Measurements from ENCODE around the gene MPND.

Gene MPND

DNA sequence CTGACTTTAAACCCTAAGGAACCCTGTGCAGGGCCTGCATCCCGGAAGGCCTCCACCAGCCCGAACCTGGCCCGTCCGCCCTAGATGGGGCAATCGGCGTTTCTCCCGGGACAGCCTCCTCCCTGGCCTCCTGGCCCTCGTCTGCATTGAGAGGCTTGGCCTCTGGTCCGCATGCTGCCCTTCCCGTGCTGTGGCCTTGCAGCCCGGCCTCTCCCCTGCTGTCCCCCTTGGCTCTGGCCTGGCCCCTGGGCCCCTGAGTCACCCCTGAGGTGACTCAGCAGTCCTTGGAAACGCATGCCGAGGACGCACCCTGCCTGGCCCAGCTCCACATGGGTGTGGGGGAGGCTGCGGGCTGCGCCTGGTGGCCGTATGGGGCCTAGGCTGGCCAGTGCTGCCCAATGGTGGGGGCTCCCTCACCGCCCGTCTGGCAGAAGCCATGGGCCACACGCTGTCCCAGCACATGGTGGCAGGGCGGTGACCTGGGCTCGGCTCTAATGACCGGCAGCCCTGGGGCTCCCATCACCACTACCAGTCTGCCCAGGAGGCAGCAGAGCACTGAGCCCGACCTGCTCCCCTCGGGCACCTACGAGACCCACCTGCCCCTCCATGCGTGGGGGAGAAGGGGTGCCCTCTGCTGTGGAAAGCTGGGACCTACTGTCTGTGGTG is 31.3 kb downstream of the MPND start:
- H3K27ac ChIP-seq (ENCODE audit: extremely low read depth, low read depth, low read length) = no peak overlapping the region
- H3K4me3 ChIP-seq (ENCODE audit: low read depth, low read length) = no peak overlapping the region
- CTCF ChIA-PET = interaction anchor here (0.5 to 5.5 kb wide), 12 partner anchors 8 to 107 kb away, joined by 3 to 40 read pairs (median 5); partner anchors contain the start of genes CHAF1A and SH3GL1
- H3K9me3 ChIP-seq (ENCODE audit: control insufficient read depth, insufficient read depth, low read depth, low read length) = no peaks in the 10 kb centered on the region
- peaks cover 0 to 3% of the 10 kb centered on the region in 2 experiments; a peak in 1 of 3 replicates for H3K36me3 ChIP-seq (ENCODE audit: control insufficient read depth in 2 of 2, insufficient read depth in 1 of 2, low read length in 2 of 2)
- TF ChIP-seq ZNF341 (tag by site-specific recombination; IDR thresholded peaks at IDR 0.05; ENCODE audit: low read depth) (no peak), PRDM1 (tag by site-specific recombination; IDR thresholded peaks at IDR 0.05) (no peak), ZNF600 (tag by site-specific recombination; IDR thresholded peaks at IDR 0.05) (peak; percentile 49; the same call in 1 of the 2 replicates), ZIC2 (tag by site-specific recombination; IDR thresholded peaks at IDR 0.05) (peak; percentile 67)
- TF ChIP-seq, protein P1, sequence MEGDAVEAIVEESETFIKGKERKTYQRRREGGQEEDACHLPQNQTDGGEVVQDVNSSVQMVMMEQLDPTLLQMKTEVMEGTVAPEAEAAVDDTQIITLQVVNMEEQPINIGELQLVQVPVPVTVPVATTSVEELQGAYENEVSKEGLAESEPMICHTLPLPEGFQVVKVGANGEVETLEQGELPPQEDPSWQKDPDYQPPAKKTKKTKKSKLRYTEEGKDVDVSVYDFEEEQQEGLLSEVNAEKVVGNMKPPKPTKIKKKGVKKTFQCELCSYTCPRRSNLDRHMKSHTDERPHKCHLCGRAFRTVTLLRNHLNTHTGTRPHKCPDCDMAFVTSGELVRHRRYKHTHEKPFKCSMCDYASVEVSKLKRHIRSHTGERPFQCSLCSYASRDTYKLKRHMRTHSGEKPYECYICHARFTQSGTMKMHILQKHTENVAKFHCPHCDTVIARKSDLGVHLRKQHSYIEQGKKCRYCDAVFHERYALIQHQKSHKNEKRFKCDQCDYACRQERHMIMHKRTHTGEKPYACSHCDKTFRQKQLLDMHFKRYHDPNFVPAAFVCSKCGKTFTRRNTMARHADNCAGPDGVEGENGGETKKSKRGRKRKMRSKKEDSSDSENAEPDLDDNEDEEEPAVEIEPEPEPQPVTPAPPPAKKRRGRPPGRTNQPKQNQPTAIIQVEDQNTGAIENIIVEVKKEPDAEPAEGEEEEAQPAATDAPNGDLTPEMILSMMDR (tag by site-specific recombination; IDR thresholded peaks at IDR 0.05) = 0 out of 2 replicates have a peak, but pooled peaks have one; percentile 9
- TF ChIP-seq, protein P2, sequence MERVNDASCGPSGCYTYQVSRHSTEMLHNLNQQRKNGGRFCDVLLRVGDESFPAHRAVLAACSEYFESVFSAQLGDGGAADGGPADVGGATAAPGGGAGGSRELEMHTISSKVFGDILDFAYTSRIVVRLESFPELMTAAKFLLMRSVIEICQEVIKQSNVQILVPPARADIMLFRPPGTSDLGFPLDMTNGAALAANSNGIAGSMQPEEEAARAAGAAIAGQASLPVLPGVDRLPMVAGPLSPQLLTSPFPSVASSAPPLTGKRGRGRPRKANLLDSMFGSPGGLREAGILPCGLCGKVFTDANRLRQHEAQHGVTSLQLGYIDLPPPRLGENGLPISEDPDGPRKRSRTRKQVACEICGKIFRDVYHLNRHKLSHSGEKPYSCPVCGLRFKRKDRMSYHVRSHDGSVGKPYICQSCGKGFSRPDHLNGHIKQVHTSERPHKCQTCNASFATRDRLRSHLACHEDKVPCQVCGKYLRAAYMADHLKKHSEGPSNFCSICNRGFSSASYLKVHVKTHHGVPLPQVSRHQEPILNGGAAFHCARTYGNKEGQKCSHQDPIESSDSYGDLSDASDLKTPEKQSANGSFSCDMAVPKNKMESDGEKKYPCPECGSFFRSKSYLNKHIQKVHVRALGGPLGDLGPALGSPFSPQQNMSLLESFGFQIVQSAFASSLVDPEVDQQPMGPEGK (tag by site-specific recombination; IDR thresholded peaks at IDR 0.05) = 0 out of 2 replicates have a peak, but pooled peaks have one; percentile 24
- TF ChIP-seq, protein P3, sequence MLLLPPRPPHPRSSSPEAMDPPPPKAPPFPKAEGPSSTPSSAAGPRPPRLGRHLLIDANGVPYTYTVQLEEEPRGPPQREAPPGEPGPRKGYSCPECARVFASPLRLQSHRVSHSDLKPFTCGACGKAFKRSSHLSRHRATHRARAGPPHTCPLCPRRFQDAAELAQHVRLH (tag by site-specific recombination; IDR thresholded peaks at IDR 0.05) = no peak
- TF ChIP-seq, protein P4, sequence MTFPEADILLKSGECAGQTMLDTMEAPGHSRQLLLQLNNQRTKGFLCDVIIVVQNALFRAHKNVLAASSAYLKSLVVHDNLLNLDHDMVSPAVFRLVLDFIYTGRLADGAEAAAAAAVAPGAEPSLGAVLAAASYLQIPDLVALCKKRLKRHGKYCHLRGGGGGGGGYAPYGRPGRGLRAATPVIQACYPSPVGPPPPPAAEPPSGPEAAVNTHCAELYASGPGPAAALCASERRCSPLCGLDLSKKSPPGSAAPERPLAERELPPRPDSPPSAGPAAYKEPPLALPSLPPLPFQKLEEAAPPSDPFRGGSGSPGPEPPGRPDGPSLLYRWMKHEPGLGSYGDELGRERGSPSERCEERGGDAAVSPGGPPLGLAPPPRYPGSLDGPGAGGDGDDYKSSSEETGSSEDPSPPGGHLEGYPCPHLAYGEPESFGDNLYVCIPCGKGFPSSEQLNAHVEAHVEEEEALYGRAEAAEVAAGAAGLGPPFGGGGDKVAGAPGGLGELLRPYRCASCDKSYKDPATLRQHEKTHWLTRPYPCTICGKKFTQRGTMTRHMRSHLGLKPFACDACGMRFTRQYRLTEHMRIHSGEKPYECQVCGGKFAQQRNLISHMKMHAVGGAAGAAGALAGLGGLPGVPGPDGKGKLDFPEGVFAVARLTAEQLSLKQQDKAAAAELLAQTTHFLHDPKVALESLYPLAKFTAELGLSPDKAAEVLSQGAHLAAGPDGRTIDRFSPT (tag by site-specific recombination; IDR thresholded peaks at IDR 0.05) = 0 out of 2 replicates have a peak, but pooled peaks have one; percentile 20
- POLR2A ChIA-PET = interaction anchor here (1.0 to 3.8 kb wide), 4 partner anchors 11 to 31 kb away, joined by 3 to 19 read pairs (median 14); partner anchors contain the start of genes CHAF1A and MPND
- H3K4me1 ChIP-seq (ENCODE audit: control insufficient read depth, insufficient read depth, low read length) = peaks cover 9% of the 10 kb centered on the region

DNA sequence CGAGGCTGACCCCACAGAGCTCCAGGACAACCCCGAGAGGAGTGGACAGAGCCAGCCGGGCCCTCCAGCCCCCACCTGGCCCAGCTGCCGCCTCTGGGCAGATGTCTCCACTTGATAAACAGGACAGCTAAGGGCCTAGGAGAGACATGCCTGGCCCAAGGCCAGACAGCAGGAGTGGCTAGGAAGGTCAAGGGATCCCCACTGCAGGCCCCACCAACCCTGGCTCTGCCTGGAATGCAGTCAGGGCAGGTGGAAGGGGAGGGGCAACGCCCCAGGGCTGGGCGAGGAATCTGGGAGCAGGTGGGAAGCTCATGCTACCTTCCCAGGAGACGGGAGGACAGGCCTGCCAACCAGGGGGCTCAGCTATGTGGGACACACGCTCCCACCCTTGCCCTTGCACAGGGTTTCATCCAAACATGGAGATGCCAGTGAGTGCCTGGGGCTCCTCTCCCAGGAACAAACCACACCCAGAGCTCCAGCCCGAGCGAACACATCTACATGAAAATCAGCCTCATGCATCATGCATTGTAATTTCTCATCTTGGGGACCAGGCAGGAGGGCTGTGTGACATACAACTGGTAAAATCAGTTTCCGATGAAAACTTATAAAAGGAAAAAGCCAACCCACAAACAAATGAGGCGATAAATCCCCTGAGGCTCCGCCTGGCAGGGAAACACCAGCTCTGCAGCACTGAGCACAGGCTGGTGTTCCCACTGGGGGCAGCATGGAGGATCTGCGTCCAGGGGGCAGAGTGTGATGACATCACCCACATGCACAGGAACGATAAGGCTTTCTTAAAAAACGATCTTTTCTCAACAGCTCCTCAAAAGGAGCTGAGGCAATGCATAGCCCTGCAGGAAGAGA is 32.0 kb downstream of the MPND start:
- Histone ChIP-seq H3K9me3 (ENCODE audit: control insufficient read depth, insufficient read depth, low read depth, low read length) (no peaks in the 10 kb centered on the region), H3K4me1 (ENCODE audit: control insufficient read depth, insufficient read depth, low read length) (peaks cover 9% of the 10 kb centered on the region), H3K36me3 (ENCODE audit: control insufficient read depth in 2 of 2, insufficient read depth in 1 of 2, low read length in 2 of 2) (peaks cover 0 to 3% of the 10 kb centered on the region in 2 experiments; a peak in 1 of 3 replicates), H3K27ac (ENCODE audit: extremely low read depth, low read depth, low read length) (no peak overlapping the region; the same call in 1 of the 2 replicates), H3K4me3 (ENCODE audit: low read depth, low read length) (no peak overlapping the region)
- ChIA-PET CTCF (interaction anchor here (0.5 to 5.5 kb wide), 22 partner anchors 9 to 261 kb away, joined by 3 to 40 read pairs (median 4); partner anchors contain the start of genes CHAF1A and SH3GL1), POLR2A (interaction anchor here (0.6 to 3.8 kb wide), 8 partner anchors 11 to 40 kb away, joined by 3 to 19 read pairs (median 9); partner anchors contain the start of genes CHAF1A, MPND and SH3GL1)
- TF ChIP-seq, protein P5, sequence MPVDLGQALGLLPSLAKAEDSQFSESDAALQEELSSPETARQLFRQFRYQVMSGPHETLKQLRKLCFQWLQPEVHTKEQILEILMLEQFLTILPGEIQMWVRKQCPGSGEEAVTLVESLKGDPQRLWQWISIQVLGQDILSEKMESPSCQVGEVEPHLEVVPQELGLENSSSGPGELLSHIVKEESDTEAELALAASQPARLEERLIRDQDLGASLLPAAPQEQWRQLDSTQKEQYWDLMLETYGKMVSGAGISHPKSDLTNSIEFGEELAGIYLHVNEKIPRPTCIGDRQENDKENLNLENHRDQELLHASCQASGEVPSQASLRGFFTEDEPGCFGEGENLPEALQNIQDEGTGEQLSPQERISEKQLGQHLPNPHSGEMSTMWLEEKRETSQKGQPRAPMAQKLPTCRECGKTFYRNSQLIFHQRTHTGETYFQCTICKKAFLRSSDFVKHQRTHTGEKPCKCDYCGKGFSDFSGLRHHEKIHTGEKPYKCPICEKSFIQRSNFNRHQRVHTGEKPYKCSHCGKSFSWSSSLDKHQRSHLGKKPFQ (tag by site-specific recombination; IDR thresholded peaks at IDR 0.05) = 0 out of 2 replicates have a peak, but pooled peaks have one; percentile 48
- TF ChIP-seq, protein P6, sequence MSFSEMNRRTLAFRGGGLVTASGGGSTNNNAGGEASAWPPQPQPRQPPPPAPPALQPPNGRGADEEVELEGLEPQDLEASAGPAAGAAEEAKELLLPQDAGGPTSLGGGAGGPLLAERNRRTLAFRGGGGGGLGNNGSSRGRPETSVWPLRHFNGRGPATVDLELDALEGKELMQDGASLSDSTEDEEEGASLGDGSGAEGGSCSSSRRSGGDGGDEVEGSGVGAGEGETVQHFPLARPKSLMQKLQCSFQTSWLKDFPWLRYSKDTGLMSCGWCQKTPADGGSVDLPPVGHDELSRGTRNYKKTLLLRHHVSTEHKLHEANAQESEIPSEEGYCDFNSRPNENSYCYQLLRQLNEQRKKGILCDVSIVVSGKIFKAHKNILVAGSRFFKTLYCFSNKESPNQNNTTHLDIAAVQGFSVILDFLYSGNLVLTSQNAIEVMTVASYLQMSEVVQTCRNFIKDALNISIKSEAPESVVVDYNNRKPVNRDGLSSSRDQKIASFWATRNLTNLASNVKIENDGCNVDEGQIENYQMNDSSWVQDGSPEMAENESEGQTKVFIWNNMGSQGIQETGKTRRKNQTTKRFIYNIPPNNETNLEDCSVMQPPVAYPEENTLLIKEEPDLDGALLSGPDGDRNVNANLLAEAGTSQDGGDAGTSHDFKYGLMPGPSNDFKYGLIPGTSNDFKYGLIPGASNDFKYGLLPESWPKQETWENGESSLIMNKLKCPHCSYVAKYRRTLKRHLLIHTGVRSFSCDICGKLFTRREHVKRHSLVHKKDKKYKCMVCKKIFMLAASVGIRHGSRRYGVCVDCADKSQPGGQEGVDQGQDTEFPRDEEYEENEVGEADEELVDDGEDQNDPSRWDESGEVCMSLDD (tag by site-specific recombination; IDR thresholded peaks at IDR 0.05) = 0 out of 2 replicates have a peak, but pooled peaks have one; percentile 24
- peak; percentile 58; the same call in 1 of the 2 replicates for TF ChIP-seq SP7 (tag by site-specific recombination; IDR thresholded peaks at IDR 0.05)
- TF ChIP-seq ZNF324 (tag by site-specific recombination; IDR thresholded peaks at IDR 0.05) = peak; percentile 78
- TF ChIP-seq GLIS2 (tag by site-specific recombination; IDR thresholded peaks at IDR 0.05) = peak; percentile 72
- peak; percentile 94 for TF ChIP-seq ZIC2 (tag by site-specific recombination; IDR thresholded peaks at IDR 0.05)
- no peak for TF ChIP-seq ZNF140 (tag by site-specific recombination; IDR thresholded peaks at IDR 0.05)
- TF ChIP-seq ZNF214 (tag by site-specific recombination; IDR thresholded peaks at IDR 0.05; ENCODE audit: borderline replicate concordance) = no peak
- TF ChIP-seq, protein P7, sequence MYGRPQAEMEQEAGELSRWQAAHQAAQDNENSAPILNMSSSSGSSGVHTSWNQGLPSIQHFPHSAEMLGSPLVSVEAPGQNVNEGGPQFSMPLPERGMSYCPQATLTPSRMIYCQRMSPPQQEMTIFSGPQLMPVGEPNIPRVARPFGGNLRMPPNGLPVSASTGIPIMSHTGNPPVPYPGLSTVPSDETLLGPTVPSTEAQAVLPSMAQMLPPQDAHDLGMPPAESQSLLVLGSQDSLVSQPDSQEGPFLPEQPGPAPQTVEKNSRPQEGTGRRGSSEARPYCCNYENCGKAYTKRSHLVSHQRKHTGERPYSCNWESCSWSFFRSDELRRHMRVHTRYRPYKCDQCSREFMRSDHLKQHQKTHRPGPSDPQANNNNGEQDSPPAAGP (tag by site-specific recombination; IDR thresholded peaks at IDR 0.05) = peak; percentile 16; the same call in 1 of the 2 replicates

All from HEK293 (cell line).